CD4-positive, alpha-beta memory T cell (primary cell): Measurements from ENCODE around the gene HOXD13. TPM values are rescaled to one million over a fixed set of nuclear protein-coding genes. Genes with fewer than 3 reads are reported as not detected.

Experiments used
- CTCF ChIA-PET: fragments of 350-600 bp; sonication (Branson Sonifier 250); formaldehyde crosslinking; loops from one replicate; lab custom pipeline; 2021; ENCODE audit warnings: inconsistent platforms; ENCODE audit not compliant: partially characterized antibody; lab: Charles Lee
- POLR2A ChIA-PET: fragments of 350-600 bp; sonication (Branson Sonifier 250); formaldehyde crosslinking; loops from one replicate; lab custom pipeline; 2021; ENCODE audit not compliant: partially characterized antibody; lab: Charles Lee
- DNase-seq, 5 donors: peaks; one replicate each; pipeline versions ENCODE4 v3.0.0 to v3.0.0-alpha.2; 2020 to 2022; ENCODE audit warnings: mixed read lengths in 1 of 5
- H3K27ac ChIP-seq: one replicate; pipeline ENCODE4 v1.7.0; 2013; ENCODE audit warnings: low read depth, low read length
- H3K27me3 ChIP-seq: 2 replicates; pipeline ENCODE4 v1.7.0; 2013; ENCODE audit warnings: mild to moderate bottlenecking, low read length, moderate library complexity; ENCODE audit not compliant: insufficient read depth
- H3K36me3 ChIP-seq: 2 replicates; pipeline ENCODE4 v1.7.0; 2013; ENCODE audit warnings: mild to moderate bottlenecking, low read length, moderate library complexity; ENCODE audit not compliant: insufficient read depth
- H3K4me1 ChIP-seq: 2 replicates; pipeline ENCODE4 v1.7.0; 2013; ENCODE audit warnings: mild to moderate bottlenecking, low read length, moderate library complexity; ENCODE audit not compliant: insufficient read depth
- H3K4me3 ChIP-seq, 2 donors: one replicate each; pipeline ENCODE4 v1.7.0; 2013; ENCODE audit warnings: low read length in 2 of 2, mild to moderate bottlenecking in 1 of 2
- H3K9me3 ChIP-seq, 2 donors: one replicate each; pipeline ENCODE4 v1.7.0; 2013; ENCODE audit warnings: low read length in 2 of 2, control low read depth in 1 of 2; ENCODE audit not compliant: control insufficient read depth in 1 of 2
- H3K27ac Mint-ChIP-seq, 7 donors: one replicate each; pipeline ENCODE4 v1.8.0; 2020 to 2021; ENCODE audit warnings: mixed read lengths in 7 of 7, mild to moderate bottlenecking in 6 of 7, inconsistent platforms in 3 of 7, moderate library complexity in 3 of 7
- H3K27me3 Mint-ChIP-seq, 2 donors: one replicate each; pipeline ENCODE4 v1.8.0; 2020 to 2021; ENCODE audit warnings: mixed read lengths in 2 of 2
- H3K36me3 Mint-ChIP-seq, 2 donors: one replicate each; pipeline ENCODE4 v1.8.0; 2020 to 2021; ENCODE audit warnings: mixed read lengths in 2 of 2, inconsistent platforms in 1 of 2, mild to moderate bottlenecking in 1 of 2
- H3K4me1 Mint-ChIP-seq, 4 donors: one replicate each; pipeline ENCODE4 v1.8.0; 2020 to 2021; ENCODE audit warnings: mixed read lengths in 4 of 4, mild to moderate bottlenecking in 1 of 4
- H3K4me3 Mint-ChIP-seq, 8 donors: one replicate each; pipeline ENCODE4 v1.8.0; 2020 to 2021; ENCODE audit warnings: mixed read lengths in 8 of 8, mild to moderate bottlenecking in 7 of 8, moderate library complexity in 6 of 8, inconsistent platforms in 3 of 8
- H3K9me3 Mint-ChIP-seq, 8 donors: one replicate each; pipeline ENCODE4 v1.8.0; 2020 to 2021; ENCODE audit warnings: mixed read lengths in 8 of 8, mild to moderate bottlenecking in 5 of 8, inconsistent platforms in 3 of 8, moderate library complexity in 1 of 8
- intact Hi-C: fragments of 100-400 bp; cut with micrococcal nuclease; formaldehyde crosslinking; loops from one replicate; pipeline ENCODE4 v1.15.1; 2023
- polyA plus RNA-seq, 2 donors: library from polyadenylated mRNA; unstranded; fragments of 300-500 nt; fragmentation: Illumina TruSeq; gene quantifications; one replicate each; pipeline ENCODE4 v1.2.3, GENCODE V29; 2021
- total RNA-seq, 2 experiments: library from RNA; stranded (reverse); gene quantifications; one replicate each; pipeline ENCODE4 v1.2.3, GENCODE V29; 2021

HOXD13 gene
- total and polyA plus RNA-seq, 4 experiments from 2014 or later = not detected

DNA sequence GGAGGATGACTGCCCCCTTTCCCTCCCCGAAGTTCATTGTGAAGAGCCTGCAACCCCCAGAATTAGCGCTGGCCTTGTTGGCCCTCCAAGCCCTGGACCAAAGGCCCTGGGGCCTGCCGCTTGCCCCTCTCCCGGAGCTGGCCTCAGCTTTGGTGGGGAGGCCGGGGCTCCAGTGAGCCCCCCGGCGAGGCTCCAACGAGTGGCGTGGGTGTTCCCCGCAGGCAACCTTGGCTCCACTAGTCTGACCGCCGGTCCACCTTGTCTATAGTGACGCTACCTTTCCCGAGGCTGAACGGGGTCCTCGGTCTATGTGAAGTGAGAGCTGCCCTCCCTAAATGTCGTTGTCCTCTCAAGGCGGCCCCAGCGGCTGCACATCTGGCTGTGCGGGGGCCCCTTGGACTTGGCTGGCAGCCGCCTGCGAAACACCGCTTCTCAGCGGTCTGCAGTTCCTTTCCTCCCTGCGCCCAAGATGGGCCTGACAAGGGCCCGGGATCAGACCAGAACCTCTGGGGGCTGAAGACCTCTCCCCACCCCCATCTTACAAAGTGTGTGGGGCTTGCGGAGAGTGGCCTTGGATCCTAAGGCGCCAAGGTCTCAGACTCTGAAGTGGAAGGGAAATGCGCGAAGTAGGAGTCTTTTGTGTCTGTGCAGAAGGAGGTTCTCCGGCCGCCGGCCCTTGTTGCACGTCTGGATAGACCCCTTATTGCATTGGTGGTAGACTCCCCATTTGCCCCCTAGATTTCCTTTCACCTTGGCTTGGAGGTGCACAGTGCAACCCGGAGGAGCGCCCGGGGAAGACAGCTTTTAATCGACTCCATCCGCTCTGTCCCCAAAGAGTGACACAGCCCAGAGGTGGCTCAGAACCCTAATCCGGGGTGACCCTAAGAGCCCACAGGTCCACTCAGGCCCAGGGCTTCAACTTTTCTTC, 20.1 kb downstream of the HOXD13 start:
- DNase-seq = no peak
- Histone ChIP-seq H3K27ac (no peak overlapping the region), H3K27me3 (peaks cover 71% of the 10 kb centered on the region), H3K36me3 (no peaks in the 10 kb centered on the region), H3K4me3 (no peak overlapping the region), H3K4me1 (peaks cover 6% of the 10 kb centered on the region), H3K9me3 (no peaks in the 10 kb centered on the region)
- Mint-ChIP-seq H3K27me3 (peaks cover 65 to 73% of the 10 kb centered on the region in 2 donors), H3K4me3 (peak overlapping the region in 3 of 8 donors; percentile 30 to 57 (median 52)), H3K27ac (peak overlapping the region in 4 of 7 donors; percentile 29 to 81 (median 70)), H3K4me1 (peaks cover 4 to 19% (median 11%) of the 10 kb centered on the region in 4 donors), H3K36me3 (no peaks in the 10 kb centered on the region), H3K9me3 (peaks cover 0 to 40% (median 22%) of the 10 kb centered on the region in 8 donors)
- ChIA-PET CTCF (interaction anchor here (1.2 to 3.4 kb wide), 3 partner anchors 14 to 18 kb away, joined by 3 to 12 read pairs (median 3); no protein-coding TSS in a partner anchor), POLR2A (no interaction called here)
- intact Hi-C loops = loop anchor here (5.0 kb wide), 1 partner anchor 35 kb away; no protein-coding TSS in a partner anchor

DNA sequence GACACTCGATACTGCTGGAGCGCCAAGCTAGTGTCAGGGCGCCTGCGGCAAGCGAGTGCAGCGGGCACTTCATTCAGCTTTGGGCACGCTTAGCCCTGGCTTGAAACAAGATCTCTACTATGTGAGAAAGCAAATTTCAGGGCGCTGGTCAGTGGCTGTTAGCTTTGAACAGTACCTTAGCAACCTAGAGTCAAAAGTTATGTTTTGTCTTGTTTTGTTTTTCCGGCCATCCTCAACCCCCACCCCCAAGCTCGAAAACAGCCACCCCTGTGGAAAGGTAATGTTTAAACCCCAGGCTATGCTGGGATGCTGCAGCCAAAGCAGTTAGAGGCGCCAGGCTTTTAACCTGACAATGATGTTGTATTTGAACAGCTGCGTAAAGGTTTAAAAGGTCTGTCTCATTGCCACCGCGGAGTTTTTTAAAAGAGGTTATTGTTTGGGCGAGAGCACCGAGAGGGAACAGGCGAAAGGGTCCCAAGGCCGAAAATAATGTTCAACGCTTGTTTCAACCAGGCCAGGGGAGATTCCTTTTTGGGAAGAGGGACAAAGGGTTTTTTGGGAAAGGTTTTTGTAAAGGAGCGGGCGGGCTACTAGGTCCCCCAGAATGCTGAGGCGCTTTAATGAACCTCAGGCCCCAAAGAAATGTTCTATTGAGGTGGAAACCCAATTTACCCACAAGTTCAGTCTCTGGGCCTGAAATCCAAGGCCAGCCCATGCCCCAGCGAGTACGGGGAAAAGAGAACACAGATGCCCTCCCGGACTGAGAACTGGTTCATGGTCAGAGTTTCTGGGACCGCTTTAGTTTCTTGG, 21.8 kb downstream of the HOXD13 start:
- Histone ChIP-seq H3K27ac (no peak overlapping the region), H3K4me3 (no peak overlapping the region), H3K27me3 (peaks cover 76% of the 10 kb centered on the region), H3K4me1 (peaks cover 9% of the 10 kb centered on the region), H3K9me3 (no peaks in the 10 kb centered on the region), H3K36me3 (no peaks in the 10 kb centered on the region)
- peak overlapping the region in 2 of 7 donors; percentile 68 to 81 for H3K27ac Mint-ChIP-seq
- H3K27me3 Mint-ChIP-seq = peaks cover 73 to 82% of the 10 kb centered on the region in 2 donors
- DNase-seq = no peak
- intact Hi-C loops = loop anchor here (5.0 kb wide), 1 partner anchor 37 kb away; no protein-coding TSS in a partner anchor
- POLR2A ChIA-PET = no interaction called here
- peaks cover 2 to 44% (median 27%) of the 10 kb centered on the region in 8 donors for H3K9me3 Mint-ChIP-seq
- CTCF ChIA-PET = interaction anchor here (0.7 to 1.6 kb wide), 4 partner anchors 12 to 18 kb away, joined by 3 read pairs; no protein-coding TSS in a partner anchor
- peaks cover 4 to 12% (median 8%) of the 10 kb centered on the region in 4 donors for H3K4me1 Mint-ChIP-seq
- peaks cover 0 to 2% of the 10 kb centered on the region in 2 donors for H3K36me3 Mint-ChIP-seq
- H3K4me3 Mint-ChIP-seq = peak overlapping the region in 1 of 8 donors; percentile 36

DNA sequence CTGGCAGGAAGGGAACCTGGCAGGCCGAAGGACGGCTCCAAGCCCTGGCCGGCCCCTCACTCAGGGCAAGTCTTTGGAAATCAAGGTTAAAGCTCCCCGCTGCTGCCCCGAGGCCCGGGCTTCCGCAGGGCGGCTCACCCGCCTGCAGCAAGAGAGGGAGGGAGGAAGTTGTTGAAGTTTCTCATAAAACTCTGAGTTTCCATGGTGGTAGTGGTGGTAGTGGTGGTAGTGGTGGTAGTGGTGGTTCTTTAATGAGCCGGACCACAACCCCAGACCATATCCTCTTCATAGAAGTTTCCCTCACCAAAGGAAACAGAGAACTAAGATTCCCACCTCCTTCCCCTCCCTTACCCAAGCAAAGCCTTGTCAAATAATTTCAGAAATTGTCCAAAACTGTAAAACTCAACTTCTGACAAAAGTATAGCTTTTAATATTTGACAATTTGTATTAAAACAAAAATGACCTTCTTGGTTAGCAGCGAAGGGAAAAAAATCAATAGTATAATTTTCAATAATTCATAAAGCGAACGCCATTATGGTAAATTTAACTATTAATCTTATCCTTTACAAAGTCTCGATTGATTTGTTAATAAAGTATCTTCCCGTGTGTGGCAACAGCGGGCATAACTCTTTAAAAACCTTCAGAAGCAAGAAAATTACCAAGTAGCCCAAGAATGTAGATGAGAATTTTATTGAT, 22.6 kb downstream of the HOXD13 start:
- Mint-ChIP-seq H3K4me1 (peaks cover 2 to 9% (median 7%) of the 10 kb centered on the region in 4 donors), H3K36me3 (peaks cover 0 to 2% of the 10 kb centered on the region in 2 donors), H3K9me3 (peaks cover 2 to 36% (median 21%) of the 10 kb centered on the region in 8 donors), H3K27ac (peak overlapping the region in 1 of 7 donors; percentile 81), H3K27me3 (peaks cover 70 to 80% of the 10 kb centered on the region in 2 donors), H3K4me3 (no peak overlapping the region)
- intact Hi-C loops = loop anchor here (5.0 kb wide), 1 partner anchor 38 kb away; no protein-coding TSS in a partner anchor
- H3K4me1 ChIP-seq = peaks cover 9% of the 10 kb centered on the region
- H3K27me3 ChIP-seq = peaks cover 75% of the 10 kb centered on the region
- H3K27ac ChIP-seq = no peak overlapping the region
- POLR2A ChIA-PET = no interaction called here
- CTCF ChIA-PET = no interaction called here
- no peak for DNase-seq
- no peaks in the 10 kb centered on the region for H3K9me3 ChIP-seq
- H3K36me3 ChIP-seq = no peaks in the 10 kb centered on the region
- no peak overlapping the region for H3K4me3 ChIP-seq

DNA sequence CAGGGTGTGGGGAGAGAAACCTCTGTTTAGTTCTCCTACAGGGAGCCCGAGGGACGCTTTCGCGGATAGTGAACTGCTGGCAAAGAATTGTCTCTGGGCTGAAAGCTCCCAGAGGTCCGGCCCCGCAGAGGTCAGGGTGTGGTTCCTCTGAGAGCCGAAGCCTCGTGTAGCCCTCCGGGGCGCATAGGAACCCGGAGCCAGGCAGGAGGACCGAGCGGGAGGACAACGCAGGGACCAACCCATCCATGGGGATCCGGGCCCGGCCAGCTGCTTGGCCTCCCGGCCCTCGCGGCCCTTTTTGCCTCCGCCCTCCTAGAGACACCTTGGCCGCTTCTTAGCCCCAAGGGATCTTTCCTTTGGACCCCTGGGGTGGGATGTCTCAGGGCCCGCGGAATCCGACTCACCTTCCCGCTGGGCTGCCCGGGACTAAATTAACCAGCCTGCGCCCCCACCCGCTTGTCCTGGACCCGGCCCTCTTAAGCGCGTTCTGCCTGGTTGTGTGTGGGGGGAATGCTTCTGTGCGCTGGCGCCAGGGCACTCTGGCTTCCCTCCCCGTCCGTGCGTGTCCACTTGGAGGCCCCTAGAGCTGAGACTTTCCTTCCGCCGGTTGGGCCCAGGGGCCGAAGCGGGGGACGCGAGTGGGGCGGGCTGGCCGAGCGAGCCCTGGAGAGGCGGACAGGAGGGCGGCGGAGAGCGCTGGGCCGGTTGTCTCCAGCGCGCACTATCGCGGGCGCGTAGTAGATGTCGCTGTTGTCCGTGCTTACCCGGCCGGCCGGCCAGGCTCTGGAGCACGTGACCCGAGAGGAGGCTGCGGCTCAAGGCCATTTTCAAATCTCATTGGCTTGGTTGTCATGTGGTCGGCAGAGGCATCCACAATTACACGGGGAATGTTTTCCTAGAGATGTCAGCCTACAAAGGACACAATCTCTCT, 23.6 kb downstream of the HOXD13 start, which contains the start of gene HOXD10:
HOXD10 (plus strand) TSS at position 896 of the 931 bp plus-strand sequence. CDS start 56 bp downstream, outside the sequence.
- Histone ChIP-seq H3K36me3 (no peaks in the 10 kb centered on the region), H3K27me3 (peaks cover 75% of the 10 kb centered on the region), H3K9me3 (no peaks in the 10 kb centered on the region), H3K27ac (no peak within 1 kb of the TSS), H3K4me3 (no peak within 1 kb of the TSS), H3K4me1 (peaks cover 8% of the 10 kb centered on the region)
- intact Hi-C loops = no loop called here
- Mint-ChIP-seq H3K36me3 (peaks cover 0 to 3% of the 10 kb centered on the region in 2 donors), H3K9me3 (peaks cover 2 to 39% (median 19%) of the 10 kb centered on the region in 8 donors), H3K27me3 (peaks cover 73 to 81% of the 10 kb centered on the region in 2 donors), H3K4me1 (peaks cover 2 to 14% (median 8%) of the 10 kb centered on the region in 4 donors), H3K4me3 (peak within 1 kb of the TSS in 2 of 8 donors; percentile 21 to 35), H3K27ac (peak within 1 kb of the TSS in 4 of 7 donors; percentile 24 to 81 (median 70))
- DNase-seq = no peak
- CTCF ChIA-PET = no interaction called here
- POLR2A ChIA-PET = no interaction called here

DNA sequence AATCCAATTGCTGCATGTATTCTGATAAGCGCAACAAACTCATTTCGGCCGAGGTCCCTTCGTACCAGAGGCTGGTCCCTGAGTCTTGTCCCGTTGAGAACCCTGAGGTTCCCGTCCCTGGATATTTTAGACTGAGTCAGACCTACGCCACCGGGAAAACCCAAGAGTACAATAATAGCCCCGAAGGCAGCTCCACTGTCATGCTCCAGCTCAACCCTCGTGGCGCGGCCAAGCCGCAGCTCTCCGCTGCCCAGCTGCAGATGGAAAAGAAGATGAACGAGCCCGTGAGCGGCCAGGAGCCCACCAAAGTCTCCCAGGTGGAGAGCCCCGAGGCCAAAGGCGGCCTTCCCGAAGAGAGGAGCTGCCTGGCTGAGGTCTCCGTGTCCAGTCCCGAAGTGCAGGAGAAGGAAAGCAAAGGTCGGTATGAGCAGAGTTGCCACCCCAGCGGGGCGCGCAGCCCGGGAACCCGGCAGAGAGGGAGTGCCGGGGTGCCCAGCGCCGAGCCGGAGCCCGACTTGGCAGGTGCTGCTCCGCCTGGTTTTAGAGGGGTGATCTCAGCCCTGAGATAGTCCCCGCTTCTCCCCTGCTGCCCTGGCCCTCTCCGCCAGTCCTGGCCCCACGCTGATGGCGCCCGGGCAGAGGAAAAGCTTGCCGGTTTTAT, 24.8 kb downstream of the HOXD13 start:
- peaks cover 75% of the 10 kb centered on the region for H3K27me3 ChIP-seq
- ChIA-PET CTCF (interaction anchor here (0.6 kb wide), 1 partner anchor 326 kb away, joined by 6 read pairs; no protein-coding TSS in a partner anchor), POLR2A (no interaction called here)
- H3K36me3 ChIP-seq = no peaks in the 10 kb centered on the region
- Mint-ChIP-seq H3K9me3 (peaks cover 2 to 33% (median 16%) of the 10 kb centered on the region in 8 donors), H3K4me3 (peak overlapping the region in 1 of 8 donors; percentile 35), H3K36me3 (peaks cover 0 to 4% of the 10 kb centered on the region in 2 donors), H3K27me3 (peaks cover 68 to 74% of the 10 kb centered on the region in 2 donors), H3K4me1 (peaks cover 2 to 14% (median 7%) of the 10 kb centered on the region in 4 donors), H3K27ac (peak overlapping the region in 2 of 7 donors; percentile 24 to 63)
- no peak overlapping the region for H3K4me3 ChIP-seq
- H3K9me3 ChIP-seq = no peaks in the 10 kb centered on the region
- intact Hi-C loops = no loop called here
- H3K27ac ChIP-seq = no peak overlapping the region
- peaks cover 9% of the 10 kb centered on the region for H3K4me1 ChIP-seq
- no peak for DNase-seq
